Astrocyte (in vitro differentiated cells and primary cell): ENCODE results near the gene SKAP2.

ENCODE experiments used
- CTCF ChIP-seq: IDR thresholded peaks from 2 replicates; pipeline ENCODE4 v1.5.1; 2011; ENCODE audit warnings: low read depth, mild to moderate bottlenecking, inconsistent platforms, low read length, moderate library complexity; ENCODE audit not compliant: insufficient read depth
- EZH2 ChIP-seq: IDR thresholded peaks from 2 replicates; pipeline ENCODE4 v1.6.1; 2012; ENCODE audit warnings: mild to moderate bottlenecking, low read length, inconsistent platforms; ENCODE audit not compliant: insufficient read depth

- TF ChIP-seq CTCF (no peak), EZH2 (no peak)
Measured at GRCh38 chr7:26842897-26843296, 21.5 kb downstream of the SKAP2 start.
